ENCODE results near the gene PACC1. TPM values are rescaled to one million over a fixed set of nuclear protein-coding genes. Genes with fewer than 3 reads are reported as not detected.

PACC1 gene
- total RNA-seq: 10 to 100 TPM in 2 of 4 donors, 1 to 10 TPM in 2; 3.3 to 33.2 (median 11.4) TPM

- peak; percentile 59 to 76 for DNase-seq (ENCODE audit: low spot score in 2 of 2)
- 0% methylated on average over 70 to 73 of the region's 74 CpGs for WGBS, 2 donors
- Histone ChIP-seq H3K4me3 (peak within 1 kb of the TSS; percentile 67 to 93 (median 80)), H3K9me3 (no peaks in the 10 kb centered on the region), H3K4me1 (peaks cover 0 to 11% (median 4%) of the 10 kb centered on the region in 4 donors), H3K27me3 (no peaks in the 10 kb centered on the region), H3K36me3 (peaks cover 0 to 19% (median 0%) of the 10 kb centered on the region in 3 donors), H3K27ac (peak within 1 kb of the TSS in 3 of 4 donors; percentile 50 to 73 (median 72))
- TF ChIP-seq EP300 (IDR thresholded peaks at IDR 0.05): peak in 1 of 2 donors; percentile 65
- peak in 1 of 2 donors; percentile 25 for TF ChIP-seq POLR2A (IDR thresholded peaks at IDR 0.05)
- TF ChIP-seq CTCF (IDR thresholded peaks at IDR 0.05): peak in 1 of 5 experiments; percentile 27
These were observed at the start of gene PACC1 for GRCh38 chr1:212414328-212415106. Gene PACC1 (minus strand): TSS chr1:212414886. CDS start chr1:212414757, 129 bp downstream.

GRCh38 chr1:212463565-212464285, 49.0 kb upstream of the PACC1 start:
- Histone ChIP-seq H3K4me1 (peaks cover 0 to 15% (median 0%) of the 10 kb centered on the region in 4 donors), H3K4me3 (no peak overlapping the region), H3K27me3 (no peaks in the 10 kb centered on the region), H3K27ac (no peak overlapping the region), H3K36me3 (no peaks in the 10 kb centered on the region), H3K9me3 (no peaks in the 10 kb centered on the region)
- WGBS, 2 donors: 79 to 80% methylated on average over 7 of the region's 7 CpGs
- TF ChIP-seq POLR2A (IDR thresholded peaks at IDR 0.05): no peak
- TF ChIP-seq CTCF (IDR thresholded peaks at IDR 0.05): no peak
- DNase-seq (ENCODE audit: low spot score in 2 of 2): no peak

DNA sequence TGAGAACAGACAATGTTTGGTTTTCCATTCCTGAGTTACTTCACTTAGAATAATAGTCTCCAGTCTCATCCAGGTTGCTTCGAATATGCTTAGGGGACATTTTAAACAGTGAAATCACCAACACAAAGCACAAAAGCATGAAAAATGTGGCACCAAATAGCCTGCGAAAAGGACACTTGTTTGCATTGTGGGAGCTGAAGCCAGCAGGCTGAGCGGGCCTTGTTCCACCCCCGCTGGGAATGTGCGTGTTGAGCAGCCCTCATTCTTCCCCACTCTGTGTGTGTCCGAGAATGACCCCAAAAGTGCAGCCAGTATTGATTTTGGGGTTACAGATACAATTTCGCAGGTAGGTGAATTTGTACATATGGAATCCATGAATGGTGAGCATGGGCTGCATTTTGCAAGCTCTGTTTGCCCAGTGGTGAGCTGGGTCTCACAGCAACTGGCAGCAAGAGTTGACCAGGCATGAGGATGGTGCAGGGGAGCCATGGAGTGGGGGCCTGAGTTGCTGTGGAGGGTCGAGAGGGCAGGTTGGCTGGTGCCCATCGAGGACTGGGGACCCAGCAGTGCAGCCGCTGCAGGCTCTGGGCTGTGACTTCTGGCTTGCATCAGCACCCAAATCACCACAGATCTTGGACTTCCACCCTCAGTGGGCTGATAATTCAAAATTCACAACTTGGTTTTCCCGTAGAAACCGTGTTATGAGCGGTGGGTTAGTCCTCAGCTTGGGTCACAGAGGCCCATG, 47.4 kb upstream of the PACC1 start:
- Histone ChIP-seq H3K4me1 (peaks cover 0 to 5% (median 0%) of the 10 kb centered on the region in 4 donors), H3K36me3 (no peaks in the 10 kb centered on the region), H3K9me3 (peaks cover 0 to 8% (median 0%) of the 10 kb centered on the region in 4 donors), H3K27ac (peak overlapping the region in 1 of 4 donors; percentile 68), H3K27me3 (no peaks in the 10 kb centered on the region), H3K4me3 (no peak overlapping the region)
- WGBS, 2 donors: 62 to 72% methylated on average over 13 of the region's 13 CpGs
- DNase-seq (ENCODE audit: low spot score in 2 of 2): no peak
- TF ChIP-seq POLR2A (IDR thresholded peaks at IDR 0.05) (no peak), EP300 (IDR thresholded peaks at IDR 0.05) (peak in 1 of 2 donors; percentile 32)

- no peak for DNase-seq (ENCODE audit: low spot score in 2 of 2)
- no peaks in the 10 kb centered on the region for H3K36me3 ChIP-seq
- H3K4me1 ChIP-seq: peaks cover 0 to 11% (median 5%) of the 10 kb centered on the region in 4 donors
- H3K27ac ChIP-seq: peak overlapping the region in 1 of 4 donors; percentile 68
- no peaks in the 10 kb centered on the region for H3K27me3 ChIP-seq
- H3K9me3 ChIP-seq: peaks cover 0 to 8% (median 0%) of the 10 kb centered on the region in 4 donors
- TF ChIP-seq POLR2A (IDR thresholded peaks at IDR 0.05) (no peak), CTCF (IDR thresholded peaks at IDR 0.05) (no peak), EP300 (IDR thresholded peaks at IDR 0.05) (no peak)
- WGBS, 2 donors: 82 to 92% methylated on average over 4 to 9 of the region's 9 CpGs
- no peak overlapping the region for H3K4me3 ChIP-seq
These were observed 45.7 kb upstream of the PACC1 start for GRCh38 chr1:212460376-212460775.

GRCh38 chr1:212459656-212460055, 45.0 kb upstream of the PACC1 start:
- H3K27ac ChIP-seq: peak overlapping the region in 2 of 4 donors; percentile 26 to 68
- TF ChIP-seq CTCF (IDR thresholded peaks at IDR 0.05): no peak
- TF ChIP-seq EP300 (IDR thresholded peaks at IDR 0.05): peak in 1 of 2 donors; percentile 49
- H3K4me1 ChIP-seq: peaks cover 0 to 11% (median 5%) of the 10 kb centered on the region in 4 donors
- H3K9me3 ChIP-seq: peaks cover 0 to 8% (median 0%) of the 10 kb centered on the region in 4 donors
- no peak overlapping the region for H3K4me3 ChIP-seq
- no peak for DNase-seq (ENCODE audit: low spot score in 2 of 2)
- H3K27me3 ChIP-seq: no peaks in the 10 kb centered on the region
- WGBS, 2 donors: 46 to 58% methylated on average over 5 of the region's 5 CpGs
- H3K36me3 ChIP-seq: no peaks in the 10 kb centered on the region
